ENCODE measurements around the gene CBL. TPM values are rescaled to one million over a fixed set of nuclear protein-coding genes. Genes with fewer than 3 reads are reported as not detected.

CBL gene
- polyA plus RNA-seq, 3 donors = 7.6 to 24.0 (median 23.1) TPM

- peaks cover 91% of the 10 kb centered on the region for H4K20me1 ChIP-seq (ENCODE audit: insufficient read depth, low read length)
- no peak for TF ChIP-seq CTCF (IDR thresholded peaks at IDR 0.05)
- no peak overlapping the region for H3K27ac ChIP-seq (ENCODE audit: low read depth in 1 of 2, low read length in 2 of 2)
- peaks cover 71 to 86% of the 10 kb centered on the region in 2 donors for H3K36me3 Mint-ChIP-seq
- WGBS (ENCODE audit: insufficient coverage) = 93% methylated on average over 5 of the region's 9 CpGs
- no peaks in the 10 kb centered on the region for H3K4me1 Mint-ChIP-seq
- no peaks in the 10 kb centered on the region for H3K4me1 ChIP-seq (ENCODE audit: control insufficient read depth in 1 of 2, insufficient read depth in 2 of 2, low read length in 2 of 2)
- no peak overlapping the region for H3K4me2 ChIP-seq (replicated peaks; ENCODE audit: extremely low read depth, low read length, poor library complexity, severe bottlenecking)
- no peaks in the 10 kb centered on the region for H3K27me3 Mint-ChIP-seq (ENCODE audit: low read depth in 3 of 3)
- H3K9me3 ChIP-seq (replicated peaks in 1 of 2; ENCODE audit: control insufficient read depth in 1 of 2, insufficient read depth in 1 of 2, low read length in 2 of 2) = peaks cover 2 to 8% of the 10 kb centered on the region in 2 donors
- H3K4me3 Mint-ChIP-seq = no peak overlapping the region
- H3K36me3 ChIP-seq (replicated peaks in 1 of 2; ENCODE audit: control insufficient read depth in 1 of 2, insufficient read depth in 2 of 2, low read length in 2 of 2) = peaks cover 71 to 89% of the 10 kb centered on the region in 2 donors
- no peaks in the 10 kb centered on the region for H3K27me3 ChIP-seq (ENCODE audit: control insufficient read depth in 2 of 2, insufficient read depth in 2 of 2, low read length in 2 of 2)
- peaks cover 0 to 5% (median 2%) of the 10 kb centered on the region in 7 donors for H3K9me3 Mint-ChIP-seq
- intact Hi-C loops (cut with micrococcal nuclease) = no loop called here
- peak overlapping the region in 1 of 7 donors; percentile 1 for H3K27ac Mint-ChIP-seq
- no peak for DNase-seq
- no peak overlapping the region for H3K9ac ChIP-seq (ENCODE audit: insufficient read depth, low read length, poor library complexity, severe bottlenecking)
- peaks cover 50% of the 10 kb centered on the region for H3K79me2 ChIP-seq (ENCODE audit: insufficient read depth, low read length)
- no peak overlapping the region for H3K4me3 ChIP-seq (replicated peaks in 1 of 3; ENCODE audit: low read depth in 2 of 3, low read length in 3 of 3)
- H2AFZ ChIP-seq (ENCODE audit: insufficient read depth, low read depth, low read length, poor library complexity, severe bottlenecking) = no peak overlapping the region
These were observed 79.3 kb downstream of the CBL start for GRCh38 chr11:119285431-119285830.

GRCh38 chr11:119288219-119288618 lies 82.1 kb downstream of the CBL start:
- H3K9me3 Mint-ChIP-seq = peaks cover 0 to 11% (median 7%) of the 10 kb centered on the region in 7 donors
- H3K36me3 Mint-ChIP-seq = peaks cover 68 to 88% of the 10 kb centered on the region in 2 donors
- no CpG with 5 or more reads among the region's 3 CpGs for WGBS (ENCODE audit: insufficient coverage)
- no peak overlapping the region for H3K4me2 ChIP-seq (replicated peaks; ENCODE audit: extremely low read depth, low read length, poor library complexity, severe bottlenecking)
- H3K4me3 Mint-ChIP-seq = no peak overlapping the region
- H3K27me3 Mint-ChIP-seq (ENCODE audit: low read depth in 3 of 3) = no peaks in the 10 kb centered on the region
- DNase-seq = no peak
- no peak overlapping the region for H3K27ac Mint-ChIP-seq
- no peak for TF ChIP-seq CTCF (IDR thresholded peaks at IDR 0.05)
- no peak overlapping the region for H3K9ac ChIP-seq (ENCODE audit: insufficient read depth, low read length, poor library complexity, severe bottlenecking)
- no peaks in the 10 kb centered on the region for H3K4me1 ChIP-seq (ENCODE audit: control insufficient read depth in 1 of 2, insufficient read depth in 2 of 2, low read length in 2 of 2)
- H3K27ac ChIP-seq (ENCODE audit: low read depth in 1 of 2, low read length in 2 of 2) = no peak overlapping the region
- H2AFZ ChIP-seq (ENCODE audit: insufficient read depth, low read depth, low read length, poor library complexity, severe bottlenecking) = no peak overlapping the region
- H3K9me3 ChIP-seq (replicated peaks in 1 of 2; ENCODE audit: control insufficient read depth in 1 of 2, insufficient read depth in 1 of 2, low read length in 2 of 2) = peaks cover 9 to 16% of the 10 kb centered on the region in 2 donors
- no peak overlapping the region for H3K4me3 ChIP-seq (replicated peaks in 1 of 3; ENCODE audit: low read depth in 2 of 3, low read length in 3 of 3)
- intact Hi-C loops (cut with micrococcal nuclease) = no loop called here
- H3K36me3 ChIP-seq (replicated peaks in 1 of 2; ENCODE audit: control insufficient read depth in 1 of 2, insufficient read depth in 2 of 2, low read length in 2 of 2) = peaks cover 74 to 88% of the 10 kb centered on the region in 2 donors
- no peaks in the 10 kb centered on the region for H3K4me1 Mint-ChIP-seq
- H3K27me3 ChIP-seq (ENCODE audit: control insufficient read depth in 2 of 2, insufficient read depth in 2 of 2, low read length in 2 of 2) = no peaks in the 10 kb centered on the region
- peaks cover 92% of the 10 kb centered on the region for H4K20me1 ChIP-seq (ENCODE audit: insufficient read depth, low read length)
- H3K79me2 ChIP-seq (ENCODE audit: insufficient read depth, low read length) = peaks cover 44% of the 10 kb centered on the region

All from CD14-positive monocyte (primary cell).